ENCODE measurements around the gene OPA3. TPM values are rescaled to one million over a fixed set of nuclear protein-coding genes. Genes with fewer than 3 reads are reported as not detected.

Gene OPA3
- total RNA-seq, 1 experiment from 2014 or later: 10.1 TPM

GRCh38 chr19:45576682-45577081, 7.9 kb downstream of the OPA3 start:
- peak overlapping the region; percentile 43 for H3K27ac Mint-ChIP-seq
- no peak for TF ChIP-seq CDX4 (CRISPR knock-in tag; IDR thresholded peaks at IDR 0.05; ENCODE audit: borderline replicate concordance)
- TF ChIP-seq ATF6 (CRISPR knock-in tag; IDR thresholded peaks at IDR 0.05): no peak
- no peak for TF ChIP-seq KAT7 (CRISPR knock-in tag; IDR thresholded peaks at IDR 0.05; ENCODE audit: borderline replicate concordance)
- no peak for TF ChIP-seq E2F4 (CRISPR knock-in tag; IDR thresholded peaks at IDR 0.05; ENCODE audit: borderline replicate concordance, low read depth)
- TF ChIP-seq ZMAT4 (CRISPR knock-in tag; IDR thresholded peaks at IDR 0.05): no peak
- TF ChIP-seq ERG (CRISPR knock-in tag; IDR thresholded peaks at IDR 0.05): no peak
- TF ChIP-seq AR (CRISPR knock-in tag; IDR thresholded peaks at IDR 0.05): no peak
- TF ChIP-seq MAX (CRISPR knock-in tag; IDR thresholded peaks at IDR 0.05): no peak
- TF ChIP-seq ZNF512 (CRISPR knock-in tag; IDR thresholded peaks at IDR 0.05; ENCODE audit: borderline replicate concordance): no peak
- no peak for TF ChIP-seq ETV6 (CRISPR knock-in tag; IDR thresholded peaks at IDR 0.05)
- TF ChIP-seq SOX15 (CRISPR knock-in tag; IDR thresholded peaks at IDR 0.05): no peak
- no peak for TF ChIP-seq AFF4 (CRISPR knock-in tag; IDR thresholded peaks at IDR 0.05; ENCODE audit: borderline replicate concordance)
- no peak for TF ChIP-seq PREB (CRISPR knock-in tag; IDR thresholded peaks at IDR 0.05; ENCODE audit: borderline replicate concordance)
- TF ChIP-seq CREB1 (CRISPR knock-in tag; IDR thresholded peaks at IDR 0.05): no peak
- TF ChIP-seq E2F1 (CRISPR knock-in tag; IDR thresholded peaks at IDR 0.05): no peak
- no peak for TF ChIP-seq FOXP1 (CRISPR knock-in tag; IDR thresholded peaks at IDR 0.05; ENCODE audit: borderline replicate concordance)
- ChIA-PET POLR2A (no interaction called here), CTCF (interaction anchor here (1.3 to 2.4 kb wide), 4 partner anchors 14 to 65 kb away, joined by 6 to 16 read pairs (median 10); no protein-coding TSS in a partner anchor)
- DNase-seq (ENCODE audit: low spot score) (no peak), ATAC-seq (no peak)
- no peaks in the 10 kb centered on the region for H3K36me3 Mint-ChIP-seq
- H3K27me3 Mint-ChIP-seq (ENCODE audit: low read depth): no peaks in the 10 kb centered on the region
- peaks cover 24% of the 10 kb centered on the region for H3K4me1 Mint-ChIP-seq
- H3K4me3 Mint-ChIP-seq: no peak overlapping the region
- no peaks in the 10 kb centered on the region for H3K9me3 Mint-ChIP-seq

All from WTC11 (cell line).